Measurements from ENCODE around the gene PTPRQ. TPM values are rescaled to one million over a fixed set of nuclear protein-coding genes. Genes with fewer than 3 reads are reported as not detected.

PTPRQ gene
- total RNA-seq, 1 donor from 2014 or later, result 0.35 TPM

DNA sequence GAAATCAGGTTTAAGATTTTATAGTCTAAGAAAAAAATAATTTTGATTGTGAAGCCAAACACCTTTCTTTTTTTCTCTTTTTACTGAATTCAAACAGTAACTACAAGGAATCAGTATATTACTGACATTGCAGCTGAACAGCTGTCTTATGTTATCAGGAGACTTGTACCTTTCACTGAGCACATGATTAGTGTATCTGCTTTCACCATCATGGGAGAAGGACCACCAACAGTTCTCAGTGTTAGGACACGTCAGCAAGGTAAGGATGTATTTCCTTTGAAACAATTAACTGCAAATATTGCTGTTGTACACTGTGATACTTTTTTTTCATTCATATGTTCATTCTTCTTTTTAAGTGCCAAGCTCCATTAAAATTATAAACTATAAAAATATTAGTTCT, 50.8 kb downstream of the PTPRQ start:
- Mint-ChIP-seq H3K4me1 (ENCODE audit: unreplicated experiment) (peaks cover 7% of the 10 kb centered on the region), H3K4me3 (ENCODE audit: unreplicated experiment) (no peak overlapping the region), H3K27me3 (ENCODE audit: unreplicated experiment) (no peaks in the 10 kb centered on the region), H3K27ac (ENCODE audit: unreplicated experiment) (no peak overlapping the region), H3K9me3 (ENCODE audit: unreplicated experiment) (no peaks in the 10 kb centered on the region), H3K36me3 (ENCODE audit: unreplicated experiment) (no peaks in the 10 kb centered on the region)
- no peak for DNase-seq (ENCODE audit: extremely low spot score, unreplicated experiment)
- TF ChIP-seq, protein P1, sequence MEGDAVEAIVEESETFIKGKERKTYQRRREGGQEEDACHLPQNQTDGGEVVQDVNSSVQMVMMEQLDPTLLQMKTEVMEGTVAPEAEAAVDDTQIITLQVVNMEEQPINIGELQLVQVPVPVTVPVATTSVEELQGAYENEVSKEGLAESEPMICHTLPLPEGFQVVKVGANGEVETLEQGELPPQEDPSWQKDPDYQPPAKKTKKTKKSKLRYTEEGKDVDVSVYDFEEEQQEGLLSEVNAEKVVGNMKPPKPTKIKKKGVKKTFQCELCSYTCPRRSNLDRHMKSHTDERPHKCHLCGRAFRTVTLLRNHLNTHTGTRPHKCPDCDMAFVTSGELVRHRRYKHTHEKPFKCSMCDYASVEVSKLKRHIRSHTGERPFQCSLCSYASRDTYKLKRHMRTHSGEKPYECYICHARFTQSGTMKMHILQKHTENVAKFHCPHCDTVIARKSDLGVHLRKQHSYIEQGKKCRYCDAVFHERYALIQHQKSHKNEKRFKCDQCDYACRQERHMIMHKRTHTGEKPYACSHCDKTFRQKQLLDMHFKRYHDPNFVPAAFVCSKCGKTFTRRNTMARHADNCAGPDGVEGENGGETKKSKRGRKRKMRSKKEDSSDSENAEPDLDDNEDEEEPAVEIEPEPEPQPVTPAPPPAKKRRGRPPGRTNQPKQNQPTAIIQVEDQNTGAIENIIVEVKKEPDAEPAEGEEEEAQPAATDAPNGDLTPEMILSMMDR (IDR thresholded peaks at IDR 0.05), result no peak

DNA sequence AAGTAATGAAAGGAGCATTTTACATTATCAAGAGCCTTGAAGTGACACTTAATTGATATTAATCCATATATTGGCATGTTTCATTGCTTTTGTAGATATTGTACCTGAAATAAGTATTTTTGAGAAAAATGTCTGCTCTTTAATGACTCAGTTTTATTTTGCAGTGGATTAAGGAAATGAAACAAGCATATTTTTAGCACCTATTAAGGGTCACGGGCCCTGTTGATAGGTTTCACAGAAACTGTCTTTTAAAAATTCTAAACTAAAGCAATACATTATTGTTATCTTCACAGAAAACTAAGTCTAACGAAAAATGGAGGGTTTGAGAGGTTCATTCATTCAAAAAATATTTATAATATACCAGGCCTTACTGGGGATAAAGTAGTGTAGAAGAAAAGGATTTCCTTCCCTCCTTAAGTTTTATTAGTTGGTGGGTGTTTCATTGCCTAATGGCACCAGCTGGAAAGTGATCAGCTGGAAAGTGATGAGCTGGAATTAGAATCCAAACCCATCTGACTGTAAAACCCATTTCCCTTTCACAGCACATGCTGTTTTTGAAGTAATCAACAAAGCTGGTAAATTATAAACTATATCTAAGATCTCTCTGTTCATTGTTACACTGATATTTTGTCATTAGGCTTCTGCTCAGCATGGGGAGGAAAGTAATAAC, 54.2 kb downstream of the PTPRQ start:
- H3K27me3 Mint-ChIP-seq (ENCODE audit: unreplicated experiment), result no peaks in the 10 kb centered on the region
- no peak overlapping the region for H3K4me3 Mint-ChIP-seq (ENCODE audit: unreplicated experiment)
- no peak overlapping the region for H3K27ac Mint-ChIP-seq (ENCODE audit: unreplicated experiment)
- no peak for DNase-seq (ENCODE audit: extremely low spot score, unreplicated experiment)
- no peaks in the 10 kb centered on the region for H3K36me3 Mint-ChIP-seq (ENCODE audit: unreplicated experiment)
- TF ChIP-seq, protein P1 (IDR thresholded peaks at IDR 0.05), result no peak
- no peaks in the 10 kb centered on the region for H3K9me3 Mint-ChIP-seq (ENCODE audit: unreplicated experiment)
- H3K4me1 Mint-ChIP-seq (ENCODE audit: unreplicated experiment), result no peaks in the 10 kb centered on the region

- no peak for DNase-seq (ENCODE audit: extremely low spot score, unreplicated experiment)
- no peaks in the 10 kb centered on the region for H3K27me3 Mint-ChIP-seq (ENCODE audit: unreplicated experiment)
- no peak overlapping the region for H3K4me3 Mint-ChIP-seq (ENCODE audit: unreplicated experiment)
- peaks cover 5% of the 10 kb centered on the region for H3K9me3 Mint-ChIP-seq (ENCODE audit: unreplicated experiment)
- H3K4me1 Mint-ChIP-seq (ENCODE audit: unreplicated experiment), result peaks cover 30% of the 10 kb centered on the region
- no peaks in the 10 kb centered on the region for H3K36me3 Mint-ChIP-seq (ENCODE audit: unreplicated experiment)
- TF ChIP-seq, protein P1 (IDR thresholded peaks at IDR 0.05), result no peak
- H3K27ac Mint-ChIP-seq (ENCODE audit: unreplicated experiment), result no peak overlapping the region
Observed at GRCh38 chr12:80504389-80505163, 60.5 kb downstream of the PTPRQ start.

DNA sequence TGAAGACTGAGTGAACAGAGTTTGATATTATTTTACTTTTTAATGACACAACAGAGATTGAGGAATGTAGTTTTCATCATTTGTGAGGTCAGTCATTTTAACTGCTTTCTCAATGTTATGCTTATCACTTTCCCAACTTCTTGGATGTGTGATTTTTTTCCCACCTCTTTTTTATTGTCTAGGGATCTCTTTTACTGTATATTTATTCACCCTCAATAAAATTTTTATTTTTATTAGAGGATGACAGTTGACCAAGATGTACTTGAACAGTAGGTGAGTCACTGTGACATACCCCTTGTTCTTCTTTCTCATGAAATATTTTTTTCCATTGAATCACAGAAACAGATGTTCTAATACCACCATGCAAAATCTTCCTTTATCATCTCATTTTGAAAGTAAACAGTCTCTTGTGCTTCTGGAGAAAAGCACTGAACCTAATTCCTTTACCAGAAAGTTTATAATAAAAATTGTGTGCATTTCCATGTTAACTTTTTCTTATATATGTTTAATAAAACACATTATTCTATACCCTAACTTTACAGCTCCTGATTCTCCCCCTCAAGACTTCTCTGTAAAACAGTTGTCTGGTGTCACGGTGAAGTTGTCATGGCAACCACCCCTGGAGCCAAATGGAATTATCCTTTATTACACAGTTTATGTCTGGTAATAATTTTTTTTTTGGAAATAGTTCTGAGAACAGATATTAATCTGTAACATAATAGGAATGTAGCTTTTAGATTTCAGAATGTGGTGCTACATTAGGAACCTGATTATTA, 65.9 kb downstream of the PTPRQ start:
- Mint-ChIP-seq H3K9me3 (ENCODE audit: unreplicated experiment) (peaks cover 7% of the 10 kb centered on the region), H3K4me3 (ENCODE audit: unreplicated experiment) (peak overlapping the region; percentile 35), H3K4me1 (ENCODE audit: unreplicated experiment) (peaks cover 51% of the 10 kb centered on the region), H3K27me3 (ENCODE audit: unreplicated experiment) (no peaks in the 10 kb centered on the region), H3K27ac (ENCODE audit: unreplicated experiment) (peak overlapping the region; percentile 95), H3K36me3 (ENCODE audit: unreplicated experiment) (peaks cover 6% of the 10 kb centered on the region)
- TF ChIP-seq, protein P1 (IDR thresholded peaks at IDR 0.05), result no peak
- no peak for DNase-seq (ENCODE audit: extremely low spot score, unreplicated experiment)

- DNase-seq (ENCODE audit: extremely low spot score, unreplicated experiment), result no peak
- Mint-ChIP-seq H3K27me3 (ENCODE audit: unreplicated experiment) (no peaks in the 10 kb centered on the region), H3K27ac (ENCODE audit: unreplicated experiment) (peak overlapping the region; percentile 27), H3K36me3 (ENCODE audit: unreplicated experiment) (peaks cover 6% of the 10 kb centered on the region), H3K4me3 (ENCODE audit: unreplicated experiment) (no peak overlapping the region), H3K9me3 (ENCODE audit: unreplicated experiment) (peaks cover 17% of the 10 kb centered on the region), H3K4me1 (ENCODE audit: unreplicated experiment) (peaks cover 37% of the 10 kb centered on the region)
- TF ChIP-seq, protein P1 (IDR thresholded peaks at IDR 0.05), result no peak
Observed at GRCh38 chr12:80512781-80513180, 68.7 kb downstream of the PTPRQ start.
